GM10248 (cell line): ENCODE results near the gene CDH23.

ENCODE experiments used
- CTCF ChIA-PET: fragments of 300-600 bp; sonication (Branson Sonifier 250); formaldehyde crosslinking; extraction: SDS; loops from one replicate; lab custom pipeline; 2021; ENCODE audit warnings: antibody characterized with exemption; lab: Yijun Ruan, JAX
- POLR2A ChIA-PET: fragments of 350-650 bp; sonication (Branson Sonifier 250); formaldehyde crosslinking; extraction: SDS; loops from one replicate; lab custom pipeline; 2020; ENCODE audit warnings: antibody characterized with exemption; lab: Yijun Ruan, JAX
- DNase-seq: peaks from one replicate; pipeline ENCODE4 v3.0.0; 2012; ENCODE audit errors: extremely low spot score
- TF ChIP-seq, protein P1 (sequence below): IDR thresholded peaks from 2 replicates; pipeline ENCODE4 v1.5.1; 2012; ENCODE audit warnings: mild to moderate bottlenecking, low read depth; ENCODE audit errors: extremely low read depth, missing control alignments, control extremely low read depth

CDH23 gene

GRCh38 chr10:71473671-71474599 lies 77.2 kb downstream of the CDH23 start:
- TF ChIP-seq, protein P1, sequence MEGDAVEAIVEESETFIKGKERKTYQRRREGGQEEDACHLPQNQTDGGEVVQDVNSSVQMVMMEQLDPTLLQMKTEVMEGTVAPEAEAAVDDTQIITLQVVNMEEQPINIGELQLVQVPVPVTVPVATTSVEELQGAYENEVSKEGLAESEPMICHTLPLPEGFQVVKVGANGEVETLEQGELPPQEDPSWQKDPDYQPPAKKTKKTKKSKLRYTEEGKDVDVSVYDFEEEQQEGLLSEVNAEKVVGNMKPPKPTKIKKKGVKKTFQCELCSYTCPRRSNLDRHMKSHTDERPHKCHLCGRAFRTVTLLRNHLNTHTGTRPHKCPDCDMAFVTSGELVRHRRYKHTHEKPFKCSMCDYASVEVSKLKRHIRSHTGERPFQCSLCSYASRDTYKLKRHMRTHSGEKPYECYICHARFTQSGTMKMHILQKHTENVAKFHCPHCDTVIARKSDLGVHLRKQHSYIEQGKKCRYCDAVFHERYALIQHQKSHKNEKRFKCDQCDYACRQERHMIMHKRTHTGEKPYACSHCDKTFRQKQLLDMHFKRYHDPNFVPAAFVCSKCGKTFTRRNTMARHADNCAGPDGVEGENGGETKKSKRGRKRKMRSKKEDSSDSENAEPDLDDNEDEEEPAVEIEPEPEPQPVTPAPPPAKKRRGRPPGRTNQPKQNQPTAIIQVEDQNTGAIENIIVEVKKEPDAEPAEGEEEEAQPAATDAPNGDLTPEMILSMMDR = no peak
- ChIA-PET POLR2A (no interaction called here), CTCF (interaction anchor here (0.8 to 1.4 kb wide), 3 partner anchors 13 to 203 kb away, joined by 3 to 4 read pairs (median 4); no protein-coding TSS in a partner anchor)
- DNase-seq = no peak

- TF ChIP-seq, protein P1 = no peak
- ChIA-PET POLR2A (no interaction called here), CTCF (interaction anchor here (0.7 to 1.7 kb wide), 2 partner anchors 13 to 14 kb away, joined by 3 to 4 read pairs; no protein-coding TSS in a partner anchor)
- no peak for DNase-seq
Observed at GRCh38 chr10:71474702-71475242, 78.1 kb downstream of the CDH23 start.

GRCh38 chr10:71475243-71475871 lies 78.6 kb downstream of the CDH23 start:
- ChIA-PET POLR2A (no interaction called here), CTCF (interaction anchor here (0.7 to 1.7 kb wide), 2 partner anchors 12 to 15 kb away, joined by 3 to 4 read pairs; no protein-coding TSS in a partner anchor)
- no peak for DNase-seq
- TF ChIP-seq, protein P1 = no peak

DNA sequence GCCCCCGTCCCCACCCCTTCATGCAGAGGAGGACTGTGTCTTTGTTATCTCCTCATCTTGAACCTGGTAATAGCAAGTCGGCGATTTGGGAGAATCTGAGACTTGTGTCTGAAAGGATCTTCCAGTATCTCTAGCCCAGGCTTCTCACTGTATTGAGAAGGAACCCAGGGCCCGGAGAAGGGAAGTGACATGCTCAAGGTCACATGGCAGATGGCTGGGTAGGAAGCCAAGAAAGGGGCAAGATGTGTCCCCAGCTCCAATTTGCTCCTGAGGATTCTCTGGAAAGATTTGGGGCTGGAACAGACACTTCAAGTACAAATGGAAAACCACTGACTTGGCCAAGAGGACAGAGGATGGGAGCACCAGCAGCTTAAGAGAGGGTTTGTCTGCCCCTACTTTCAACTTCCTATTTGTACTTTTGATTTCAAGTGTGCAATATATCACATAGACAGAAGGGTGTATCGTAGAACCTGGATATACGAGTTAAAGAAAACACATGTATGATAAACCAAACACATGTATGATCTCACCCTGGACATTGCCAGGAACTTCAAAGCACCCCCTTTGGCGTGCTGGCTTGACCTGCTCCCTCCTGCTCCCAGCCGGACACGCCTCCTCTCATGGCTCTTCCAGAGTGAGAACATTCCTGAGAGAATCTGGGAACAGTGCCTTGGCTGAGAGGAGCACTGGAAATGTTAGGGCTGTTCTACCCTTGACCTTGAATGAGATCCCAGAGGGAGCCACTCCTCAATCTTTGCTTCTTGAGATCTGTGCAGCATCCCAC lies 79.7 kb downstream of the CDH23 start:
- no peak for DNase-seq
- TF ChIP-seq, protein P1 = no peak
- ChIA-PET POLR2A (no interaction called here), CTCF (interaction anchor here (1.7 kb wide), 1 partner anchor 11 kb away, joined by 4 read pairs; no protein-coding TSS in a partner anchor)

DNA sequence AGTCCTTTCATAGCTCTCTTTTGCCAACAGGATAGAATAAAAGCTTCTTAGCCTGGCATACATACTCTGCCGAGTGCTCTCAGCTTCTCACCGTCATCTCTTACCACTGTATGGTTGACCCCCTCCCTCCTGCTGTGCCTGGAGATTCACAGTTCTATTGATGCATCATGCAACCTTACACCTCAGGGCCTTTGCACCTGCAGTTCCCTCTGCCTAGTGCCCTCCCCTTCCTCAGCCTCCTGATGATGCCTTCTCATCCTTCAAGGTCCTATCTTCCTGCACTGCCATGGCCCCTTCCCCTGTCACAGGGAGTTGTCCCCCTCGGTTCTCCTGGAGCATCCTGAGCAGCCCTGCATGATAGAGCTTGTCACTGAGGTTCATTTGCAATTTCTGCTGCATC lies 81.5 kb downstream of the CDH23 start:
- DNase-seq = no peak
- CTCF ChIA-PET = no interaction called here
- TF ChIP-seq, protein P1 = no peak
- POLR2A ChIA-PET = no interaction called here
